Vagina (tissue), 2 donors: ENCODE results near the gene PDE4D.

Experiments used
- CTCF ChIP-seq, 3 experiments: fragments of 450-650 bp in 2 of 3; fragments of 200-600 bp in 1 of 3; sonication (generic) in 1 of 3; IDR thresholded peaks; one replicate each; pipeline ENCODE4 v1.5.1; 2017 to 2019; ENCODE audit warnings: antibody characterized with exemption in 3 of 3, mild to moderate bottlenecking in 2 of 3, moderate library complexity in 2 of 3
- POLR2A ChIP-seq, 2 donors: fragments of 450-650 bp; IDR thresholded peaks; one replicate each; pipeline ENCODE4 v1.6.1; 2017; ENCODE audit warnings: antibody characterized with exemption in 2 of 2, mild to moderate bottlenecking in 2 of 2, moderate library complexity in 2 of 2

- TF ChIP-seq CTCF (IDR thresholded peaks at IDR 0.05) (no peak), POLR2A (IDR thresholded peaks at IDR 0.05) (no peak)
Observed at GRCh38 chr5:59617186-59617771, 276.2 kb downstream of the PDE4D start.
